ENCODE data around the gene AGPAT4. TPM values are rescaled to one million over a fixed set of nuclear protein-coding genes. Genes with fewer than 3 reads are reported as not detected.

AGPAT4 gene
- total RNA-seq, 4 donors from 2014 or later = 10.5 to 20.8 (median 12.6) TPM

GRCh38 chr6:161192636-161193411 is 81.0 kb downstream of the AGPAT4 start:
- Histone ChIP-seq H3K27me3 (no peaks in the 10 kb centered on the region), H3K9me3 (peaks cover 0 to 3% (median 0%) of the 10 kb centered on the region in 4 donors), H3K36me3 (peaks cover 0 to 6% (median 0%) of the 10 kb centered on the region in 3 donors), H3K4me3 (no peak overlapping the region), H3K27ac (no peak overlapping the region), H3K4me1 (peaks cover 0 to 2% (median 0%) of the 10 kb centered on the region in 4 donors)
- no peak for DNase-seq (ENCODE audit: low spot score in 2 of 2)
- TF ChIP-seq EP300 (IDR thresholded peaks at IDR 0.05) = no peak
- WGBS, 2 donors = 96% methylated on average over 5 of the region's 5 CpGs

DNA sequence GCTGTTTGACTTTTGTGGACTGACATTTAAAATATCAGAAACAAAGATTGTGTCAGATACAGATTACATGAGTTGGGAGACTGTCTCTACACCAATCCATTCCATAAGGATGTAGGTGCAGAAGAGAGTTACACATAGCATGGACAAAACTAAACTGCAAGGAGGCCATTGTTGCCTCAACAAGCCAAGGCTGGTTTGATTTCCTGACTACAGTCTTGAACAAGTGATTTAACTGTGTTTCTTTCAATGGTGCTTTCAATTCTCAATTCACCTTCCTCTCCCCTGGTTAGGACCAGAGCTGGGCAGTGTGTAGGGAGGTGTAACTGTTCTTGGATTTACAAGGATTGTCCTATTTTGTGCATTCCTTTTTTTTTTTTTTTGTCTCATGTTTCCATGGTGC is 82.2 kb downstream of the AGPAT4 start:
- H3K36me3 ChIP-seq = peaks cover 0 to 13% (median 0%) of the 10 kb centered on the region in 3 donors
- H3K4me3 ChIP-seq = no peak overlapping the region
- DNase-seq (ENCODE audit: low spot score in 2 of 2) = no peak
- H3K27me3 ChIP-seq = no peaks in the 10 kb centered on the region
- no peak overlapping the region for H3K27ac ChIP-seq
- H3K4me1 ChIP-seq = no peaks in the 10 kb centered on the region
- H3K9me3 ChIP-seq = peaks cover 0 to 3% (median 0%) of the 10 kb centered on the region in 4 donors
- TF ChIP-seq POLR2A (IDR thresholded peaks at IDR 0.05) (no peak), EP300 (IDR thresholded peaks at IDR 0.05) (no peak)
- TF ChIP-seq, protein P1, sequence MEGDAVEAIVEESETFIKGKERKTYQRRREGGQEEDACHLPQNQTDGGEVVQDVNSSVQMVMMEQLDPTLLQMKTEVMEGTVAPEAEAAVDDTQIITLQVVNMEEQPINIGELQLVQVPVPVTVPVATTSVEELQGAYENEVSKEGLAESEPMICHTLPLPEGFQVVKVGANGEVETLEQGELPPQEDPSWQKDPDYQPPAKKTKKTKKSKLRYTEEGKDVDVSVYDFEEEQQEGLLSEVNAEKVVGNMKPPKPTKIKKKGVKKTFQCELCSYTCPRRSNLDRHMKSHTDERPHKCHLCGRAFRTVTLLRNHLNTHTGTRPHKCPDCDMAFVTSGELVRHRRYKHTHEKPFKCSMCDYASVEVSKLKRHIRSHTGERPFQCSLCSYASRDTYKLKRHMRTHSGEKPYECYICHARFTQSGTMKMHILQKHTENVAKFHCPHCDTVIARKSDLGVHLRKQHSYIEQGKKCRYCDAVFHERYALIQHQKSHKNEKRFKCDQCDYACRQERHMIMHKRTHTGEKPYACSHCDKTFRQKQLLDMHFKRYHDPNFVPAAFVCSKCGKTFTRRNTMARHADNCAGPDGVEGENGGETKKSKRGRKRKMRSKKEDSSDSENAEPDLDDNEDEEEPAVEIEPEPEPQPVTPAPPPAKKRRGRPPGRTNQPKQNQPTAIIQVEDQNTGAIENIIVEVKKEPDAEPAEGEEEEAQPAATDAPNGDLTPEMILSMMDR (IDR thresholded peaks at IDR 0.05) = no peak

DNA sequence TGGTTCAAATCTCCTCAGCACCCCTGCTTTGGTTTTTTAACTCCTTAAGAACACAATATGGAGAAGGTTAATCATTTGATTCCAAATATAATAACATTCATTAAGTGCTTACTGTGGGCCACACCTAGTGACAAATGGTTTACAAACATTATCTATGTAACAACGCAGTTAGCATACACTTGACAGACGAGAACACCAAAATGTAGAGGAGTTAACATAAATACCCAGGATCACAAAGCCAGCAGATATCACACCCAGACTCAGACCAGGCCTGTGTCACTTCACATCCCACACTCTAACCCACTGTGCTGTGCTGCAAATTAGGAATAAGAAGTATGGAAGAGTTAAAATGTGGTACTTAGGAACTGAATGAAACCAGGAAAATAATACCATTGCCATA is 82.9 kb downstream of the AGPAT4 start:
- peaks cover 0 to 3% (median 0%) of the 10 kb centered on the region in 4 donors for H3K9me3 ChIP-seq
- peaks cover 0 to 20% (median 0%) of the 10 kb centered on the region in 3 donors for H3K36me3 ChIP-seq
- no peak overlapping the region for H3K27ac ChIP-seq
- H3K4me3 ChIP-seq = no peak overlapping the region
- 81 to 88% methylated on average over 2 of the region's 2 CpGs for WGBS, 2 donors
- no peak for TF ChIP-seq POLR2A (IDR thresholded peaks at IDR 0.05)
- TF ChIP-seq, protein P1 (IDR thresholded peaks at IDR 0.05) = no peak
- no peak for TF ChIP-seq EP300 (IDR thresholded peaks at IDR 0.05)
- H3K4me1 ChIP-seq = no peaks in the 10 kb centered on the region
- no peak for DNase-seq (ENCODE audit: low spot score in 2 of 2)
- H3K27me3 ChIP-seq = no peaks in the 10 kb centered on the region

GRCh38 chr6:161189891-161190290 is 84.0 kb downstream of the AGPAT4 start:
- peaks cover 0 to 21% (median 0%) of the 10 kb centered on the region in 3 donors for H3K36me3 ChIP-seq
- H3K4me1 ChIP-seq = no peaks in the 10 kb centered on the region
- 72 to 81% methylated on average over 4 of the region's 4 CpGs for WGBS, 2 donors
- no peak overlapping the region for H3K4me3 ChIP-seq
- TF ChIP-seq POLR2A (IDR thresholded peaks at IDR 0.05) = no peak
- TF ChIP-seq, protein P1 (IDR thresholded peaks at IDR 0.05) = no peak
- no peak for TF ChIP-seq EP300 (IDR thresholded peaks at IDR 0.05)
- no peak for DNase-seq (ENCODE audit: low spot score in 2 of 2)
- H3K27ac ChIP-seq = no peak overlapping the region
- H3K9me3 ChIP-seq = peaks cover 0 to 3% (median 0%) of the 10 kb centered on the region in 4 donors
- no peaks in the 10 kb centered on the region for H3K27me3 ChIP-seq

- no peak overlapping the region for H3K27ac ChIP-seq
- H3K4me3 ChIP-seq = no peak overlapping the region
- no peaks in the 10 kb centered on the region for H3K4me1 ChIP-seq
- peaks cover 0 to 21% (median 0%) of the 10 kb centered on the region in 3 donors for H3K36me3 ChIP-seq
- TF ChIP-seq EP300 (IDR thresholded peaks at IDR 0.05) (no peak), POLR2A (IDR thresholded peaks at IDR 0.05) (no peak)
- TF ChIP-seq, protein P1 (IDR thresholded peaks at IDR 0.05) = no peak
- DNase-seq (ENCODE audit: low spot score in 2 of 2) = no peak
- 91 to 92% methylated on average over 19 of the region's 19 CpGs for WGBS, 2 donors
- peaks cover 0 to 3% (median 0%) of the 10 kb centered on the region in 4 donors for H3K9me3 ChIP-seq
- no peaks in the 10 kb centered on the region for H3K27me3 ChIP-seq
These were observed 85.1 kb downstream of the AGPAT4 start for GRCh38 chr6:161188547-161189465.
